Measurements from ENCODE around the gene STX7.
A peak's percentile ranks its signal among the peaks of the same experiment; 100 is the strongest.
"Not testable (repeated sequence)": the region's sequence is repeated elsewhere in the genome, so short reads cannot be mapped to it uniquely, and the experiment has no call there.

The STX7 gene

DNA sequence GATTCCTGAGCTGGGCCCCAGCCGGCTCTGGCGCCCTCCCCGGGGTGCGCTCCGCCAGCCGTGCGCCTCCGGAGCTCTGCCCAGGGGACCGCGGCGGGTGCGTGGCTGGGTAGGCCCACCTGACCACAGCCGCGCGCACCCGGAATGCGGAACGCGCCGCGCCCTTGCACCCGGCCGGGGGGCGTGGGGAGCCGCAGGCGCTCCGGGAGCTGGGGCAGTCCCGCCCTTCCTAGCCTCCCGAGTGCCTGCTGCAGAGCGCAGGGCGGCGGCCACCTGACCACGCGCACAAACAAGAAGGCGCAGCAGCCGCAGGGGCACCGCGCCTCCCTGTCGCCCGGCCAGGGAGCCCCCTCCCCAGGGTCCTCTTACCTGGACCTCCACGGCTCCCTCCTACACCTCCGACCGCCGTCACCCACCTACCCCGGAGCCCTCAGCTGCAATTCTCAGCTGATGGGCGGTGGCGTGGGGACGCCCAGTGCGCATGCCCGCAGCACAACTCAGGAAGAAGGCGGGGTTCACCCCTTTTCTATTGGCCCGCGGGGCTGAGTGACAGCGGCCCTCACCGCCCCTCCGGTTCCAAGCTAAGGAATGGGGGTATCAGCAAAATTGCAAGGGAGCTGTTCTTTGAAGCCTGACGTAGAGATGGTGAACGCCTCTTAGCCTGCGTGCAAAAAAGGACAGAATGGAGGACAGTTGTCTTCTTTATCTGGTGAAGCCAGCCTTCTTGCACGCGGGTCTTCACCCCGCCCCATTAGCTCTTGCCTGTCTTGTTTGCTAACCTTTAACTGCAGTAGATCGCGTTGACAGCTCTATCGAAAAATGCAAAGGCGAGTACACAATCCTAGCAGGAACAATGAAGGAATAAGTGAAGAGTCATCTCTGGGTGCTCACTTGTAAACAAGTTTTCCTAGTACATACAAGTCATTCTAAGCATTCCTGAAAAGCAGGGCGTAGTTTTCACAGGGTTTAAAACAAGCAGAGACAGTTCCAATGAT is at the start of gene STX7:
TSS of gene STX7 (minus strand) at position 479 of the 995 bp plus-strand sequence. CDS start 9,586 bp downstream, outside the sequence.
- DNase-seq (ENCODE audit: low read depth) = peak; percentile 81

- not testable (repeated sequence) for DNase-seq (ENCODE audit: low read depth)
Measured at GRCh38 chr6:132560087-132560486, 47.2 kb upstream of the STX7 start.

DNA sequence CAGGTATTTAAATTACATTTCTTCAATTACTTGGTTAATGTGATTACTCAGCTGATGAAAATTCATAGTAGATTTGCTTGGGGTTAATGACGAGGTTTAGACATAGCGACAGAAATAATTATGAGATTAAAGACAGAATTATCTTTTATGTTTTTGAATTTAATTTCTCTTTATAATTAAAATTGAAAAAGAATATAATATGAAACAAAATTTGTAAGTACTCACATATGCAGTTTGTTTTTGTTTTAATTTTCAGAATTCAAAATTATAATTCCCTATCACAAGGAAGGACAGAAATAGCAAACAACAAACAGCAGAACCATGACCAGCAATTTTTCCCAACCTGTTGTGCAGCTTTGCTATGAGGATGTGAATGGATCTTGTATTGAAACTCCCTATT is 39.5 kb upstream of the STX7 start, which contains the start of gene TAAR8:
TSS of gene TAAR8 (plus strand) at position 301 of the 400 bp plus-strand sequence. CDS start at position 322, 21 bp downstream.
- DNase-seq (ENCODE audit: low read depth) = no peak

DNA sequence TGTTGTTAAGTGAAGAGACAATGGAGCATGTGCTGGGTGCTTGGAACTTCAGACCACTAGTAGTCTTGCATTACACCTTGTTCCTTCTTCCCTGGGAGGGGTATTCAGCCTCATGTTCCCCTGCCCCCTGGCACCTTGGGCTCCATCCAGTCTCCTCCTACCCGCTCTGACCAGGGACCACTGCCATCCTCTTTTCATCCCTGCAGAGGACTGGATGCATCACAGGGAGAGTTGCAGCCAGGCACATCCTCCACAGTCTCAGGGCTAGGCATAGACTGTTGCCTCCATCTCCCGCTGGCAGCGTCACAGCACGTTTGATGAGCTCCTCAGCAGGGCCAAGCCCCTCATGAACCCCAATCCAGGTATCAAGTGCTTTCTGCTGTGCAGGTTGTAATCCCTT is 38.3 kb upstream of the STX7 start:
- no peak for DNase-seq (ENCODE audit: low read depth)

GRCh38 chr6:132548746-132549463 is 36.0 kb upstream of the STX7 start:
- no peak for DNase-seq (ENCODE audit: low read depth)

DNA sequence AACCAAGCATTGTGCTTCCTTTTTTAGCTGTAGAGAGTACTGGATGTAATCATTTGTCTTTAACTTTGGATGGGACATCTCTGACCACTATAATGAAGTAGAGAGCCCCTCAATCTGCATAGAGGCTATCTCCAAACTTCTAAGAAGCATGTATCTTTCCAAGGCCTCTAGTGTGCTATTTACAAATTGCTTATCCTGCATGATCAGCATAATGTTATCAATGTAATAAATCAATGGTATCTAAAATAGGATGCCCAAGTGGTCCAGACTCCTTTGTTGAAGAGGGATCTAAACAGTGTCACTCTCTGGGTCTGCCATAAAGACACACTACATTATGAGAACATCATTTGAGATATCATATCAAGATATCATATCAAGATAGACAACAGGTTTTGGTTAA is 31.9 kb upstream of the STX7 start:
- no peak for DNase-seq (ENCODE audit: low read depth)

DNA sequence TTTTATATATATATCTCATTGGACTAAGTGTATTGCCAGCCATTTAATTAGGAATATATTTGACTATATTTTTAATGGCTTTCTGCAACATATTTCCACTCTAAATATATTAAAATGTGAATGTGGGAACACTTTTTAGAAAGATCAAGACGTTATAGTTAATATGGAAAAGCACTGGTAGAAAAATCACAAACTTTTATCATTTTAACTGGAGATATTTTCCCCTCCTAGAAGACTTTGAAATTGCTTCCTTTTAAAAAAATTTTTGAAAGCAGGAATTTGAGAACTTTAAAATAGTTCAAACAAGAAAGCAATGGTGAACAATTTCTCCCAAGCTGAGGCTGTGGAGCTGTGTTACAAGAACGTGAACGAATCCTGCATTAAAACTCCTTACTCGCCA is 25.1 kb upstream of the STX7 start, which contains the start of gene TAAR9:
TSS of gene TAAR9 (plus strand) at position 301 of the 400 bp plus-strand sequence. CDS start at position 314, 13 bp downstream.
- DNase-seq (ENCODE audit: low read depth) = no peak

DNA sequence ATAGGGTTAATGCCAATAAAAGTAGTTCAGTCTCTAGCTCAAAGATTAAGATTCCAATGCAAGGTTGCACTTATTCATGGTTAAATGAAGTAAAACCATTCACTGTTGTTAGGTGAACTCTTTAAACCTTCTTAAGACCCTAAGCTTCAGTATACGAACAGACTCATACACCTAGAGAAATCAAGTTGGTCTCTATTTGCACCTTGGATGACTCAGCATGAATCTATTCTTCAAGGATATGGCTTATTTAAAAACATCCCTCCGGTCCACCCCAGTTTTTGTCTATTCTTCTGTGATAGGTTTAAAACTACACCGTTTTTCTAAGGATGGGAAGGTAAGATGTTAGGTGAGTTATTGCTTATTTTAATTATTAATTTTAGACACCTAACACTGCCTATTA is 24.2 kb upstream of the STX7 start:
- no peak for DNase-seq (ENCODE audit: low read depth)

DNA sequence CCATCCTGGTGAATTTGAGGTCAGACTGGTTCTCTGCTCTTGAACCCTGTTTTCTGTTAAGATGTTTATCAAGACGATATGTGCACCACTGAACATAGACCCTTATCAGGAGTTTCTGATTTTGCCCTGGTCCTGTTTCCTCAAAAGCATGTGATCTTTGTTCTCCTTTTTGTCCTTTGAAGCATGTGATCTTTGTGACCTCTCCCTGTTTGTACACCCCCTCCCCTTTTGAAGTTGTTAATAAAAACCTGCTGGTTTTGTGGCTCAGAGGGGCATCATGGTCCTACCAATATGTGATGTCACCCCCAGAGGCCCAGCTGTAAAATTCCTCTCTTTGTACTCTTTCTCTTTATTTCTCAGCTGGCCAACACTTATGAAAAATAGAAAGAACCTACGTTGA is 21.6 kb upstream of the STX7 start:
- DNase-seq (ENCODE audit: low read depth) = not testable (repeated sequence)

DNA sequence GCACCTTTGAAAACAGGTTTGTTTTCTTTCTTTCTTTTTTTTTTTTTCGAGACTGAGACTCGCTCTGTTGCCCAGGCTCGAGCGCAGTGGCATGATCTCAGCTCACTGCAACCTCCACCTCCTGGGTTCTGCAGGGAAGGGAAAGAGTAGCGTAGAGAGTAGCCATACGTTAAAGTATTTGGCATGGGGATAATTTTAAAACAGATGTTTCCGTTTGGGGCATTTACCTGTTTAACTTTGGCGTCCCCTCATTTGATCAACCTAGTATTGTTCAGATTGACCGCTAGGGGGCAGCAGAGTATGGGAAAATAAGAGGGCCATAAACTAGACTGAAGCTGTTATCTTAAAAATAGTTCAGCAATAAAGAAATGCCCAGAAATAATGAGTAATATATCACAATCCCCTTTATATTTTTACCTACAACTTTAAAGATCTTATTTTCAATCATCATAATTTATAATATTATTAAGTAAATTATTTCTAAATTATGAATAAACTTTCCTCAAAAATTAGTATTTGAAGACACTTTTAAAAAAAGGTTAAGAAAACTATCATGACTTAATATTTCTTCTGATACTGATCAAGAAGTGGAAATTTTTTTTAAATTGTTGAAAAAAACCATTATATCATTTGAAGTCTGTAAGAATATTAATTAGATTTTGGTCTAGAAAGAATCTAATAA is 17.5 kb upstream of the STX7 start:
- DNase-seq (ENCODE audit: low read depth) = peak; percentile 50

- DNase-seq (ENCODE audit: low read depth) = no peak
Measured at GRCh38 chr6:132527791-132528190, 14.9 kb upstream of the STX7 start.

DNA sequence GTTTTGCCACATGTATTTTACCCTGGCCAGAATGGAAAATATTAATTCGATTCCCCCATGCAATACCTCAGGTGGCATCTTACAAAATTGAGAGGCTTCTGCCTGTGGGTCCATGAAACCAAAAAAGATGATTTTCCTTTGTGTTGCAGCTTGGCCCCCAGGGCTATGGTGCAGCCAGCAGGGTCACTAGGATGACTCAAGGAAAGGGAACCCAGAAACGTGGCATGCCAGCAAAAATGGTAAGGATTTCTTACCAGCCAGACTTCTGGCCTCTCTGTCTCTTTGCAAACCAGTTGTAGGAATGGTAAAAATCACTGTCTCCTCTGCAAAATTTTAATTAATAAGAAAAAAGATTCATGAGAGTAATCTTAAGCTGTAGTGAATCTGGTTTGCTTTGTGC is 13.5 kb upstream of the STX7 start:
- DNase-seq (ENCODE audit: low read depth) = no peak

DNA sequence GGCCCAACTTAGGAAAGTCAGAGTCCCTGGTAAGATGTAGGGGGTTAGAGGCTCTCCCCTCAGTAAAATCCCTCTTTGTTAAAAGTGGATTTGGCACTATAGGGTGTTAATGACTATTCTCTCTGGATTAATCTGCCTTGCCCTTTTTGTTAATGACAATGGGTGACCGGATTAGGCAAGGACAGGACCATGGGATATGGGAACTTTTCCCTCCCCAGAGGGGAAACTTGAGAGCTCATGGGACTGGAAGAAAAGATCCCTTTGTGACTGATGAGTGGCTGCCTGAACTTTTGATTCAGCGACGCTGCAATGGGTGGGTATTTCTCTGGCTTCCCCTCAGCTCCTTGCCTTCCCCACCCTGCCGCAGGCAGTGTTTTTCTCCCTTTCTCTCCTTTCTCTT is 12.9 kb upstream of the STX7 start:
- no peak for DNase-seq (ENCODE audit: low read depth)

GRCh38 chr6:132524646-132525045 is 11.7 kb upstream of the STX7 start:
- no peak for DNase-seq (ENCODE audit: low read depth)

DNA sequence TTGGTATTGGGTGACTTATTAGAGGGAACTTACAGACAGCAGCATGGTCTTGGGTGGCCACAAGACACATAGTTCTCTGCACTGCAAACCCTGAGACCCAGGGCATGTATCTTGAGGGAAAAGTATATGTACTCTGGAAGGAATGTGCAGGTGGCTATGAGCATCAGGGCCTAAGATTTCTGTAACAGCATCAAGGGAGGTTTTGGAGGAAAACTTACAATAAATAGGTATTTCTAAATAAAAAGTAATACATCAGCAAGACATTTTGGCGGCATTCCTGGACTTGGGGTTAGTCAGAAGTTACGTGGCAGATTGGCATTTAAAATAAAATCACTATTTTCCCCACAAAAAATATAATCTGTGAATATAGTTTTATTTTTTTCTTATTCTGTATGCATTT is 8.0 kb upstream of the STX7 start:
- DNase-seq (ENCODE audit: low read depth) = no peak

DNA sequence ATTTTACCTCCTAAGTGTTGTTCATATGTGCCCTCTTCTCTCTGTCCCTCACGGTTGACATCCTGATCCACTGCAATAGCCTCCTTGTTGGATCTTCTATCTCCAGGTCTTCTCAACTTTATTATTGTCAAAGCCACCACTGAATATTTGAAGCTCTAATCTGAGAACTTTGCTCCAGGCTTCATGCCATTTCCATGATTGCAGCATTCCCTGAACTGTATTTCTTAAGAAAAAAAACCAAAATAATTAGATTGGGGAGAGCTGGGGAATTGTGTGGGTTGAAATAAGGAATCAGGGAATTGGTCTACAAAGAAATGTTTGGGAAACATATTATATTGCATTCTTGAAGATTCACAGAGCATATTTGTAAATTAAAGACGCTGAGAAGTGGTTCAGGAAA is 2.5 kb upstream of the STX7 start:
- DNase-seq (ENCODE audit: low read depth) = no peak

GRCh38 chr6:132513831-132514545 is 1.1 kb upstream of the STX7 start:
- no peak for DNase-seq (ENCODE audit: low read depth)

GRCh38 chr6:132512342-132512637 is 626 bp downstream of the STX7 start:
- DNase-seq (ENCODE audit: low read depth) = no peak

- no peak for DNase-seq (ENCODE audit: low read depth)
Measured at GRCh38 chr6:132511831-132512220, 1.1 kb downstream of the STX7 start.

GRCh38 chr6:132511210-132511830 is 1.6 kb downstream of the STX7 start:
- no peak for DNase-seq (ENCODE audit: low read depth)

All from stimulated activated CD4-positive, alpha-beta T cell treated with anti-CD3 and anti-CD28 coated beads, Interleukin-2, amount 100 ng/mL, for 4 hours (primary cell).